GM18870 (cell line): Measurements from ENCODE around the gene POLR2L.

Experiments
- ATAC-seq: cut with Tn5 transposase; IDR thresholded peaks from one replicate; pipeline ENCODE4 v1.9.1; 2021; ENCODE audit warnings: moderate library complexity; ENCODE audit not compliant: unreplicated experiment

Gene POLR2L

GRCh38 chr11:813456-814096 lies 28.8 kb downstream of the POLR2L start:
- no peak for ATAC-seq

DNA sequence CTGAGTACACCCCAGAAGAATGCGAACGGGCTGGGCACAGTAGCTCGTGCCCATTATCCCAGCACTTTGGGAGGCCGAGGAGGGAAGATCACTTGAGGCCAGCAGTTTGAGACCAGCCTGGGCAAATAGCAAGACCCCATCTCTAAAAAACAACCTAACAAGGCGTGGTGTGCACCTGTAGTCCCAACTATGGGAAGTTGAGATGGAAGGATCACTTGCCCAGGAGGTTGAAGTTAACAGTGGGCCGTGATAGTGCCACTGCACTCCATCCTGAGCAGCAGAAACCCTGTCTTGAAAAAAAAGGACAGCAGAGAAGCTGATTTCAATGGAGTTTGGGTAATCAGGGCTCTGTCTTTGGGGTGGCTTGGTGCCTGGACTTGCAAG lies 29.3 kb downstream of the POLR2L start:
- ATAC-seq = no peak

DNA sequence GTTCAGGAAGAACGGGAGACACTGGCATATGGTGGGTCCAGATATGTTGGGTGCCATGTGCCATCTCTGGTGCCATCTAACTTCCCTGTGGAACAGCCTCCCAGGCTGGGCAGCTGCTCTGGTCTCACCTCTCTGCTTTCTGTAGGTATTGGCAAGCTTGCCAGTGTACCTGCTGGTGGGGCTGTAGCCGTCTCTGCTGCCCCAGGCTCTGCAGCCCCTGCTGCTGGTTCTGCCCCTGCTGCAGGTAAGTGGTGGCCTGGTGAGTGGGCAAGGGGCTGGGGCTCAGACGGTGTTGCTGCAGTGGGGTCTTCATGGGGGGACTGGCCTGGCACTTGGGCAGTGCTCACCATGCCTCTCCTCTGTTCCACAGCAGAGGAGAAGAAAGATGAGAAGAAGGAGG lies 29.9 kb downstream of the POLR2L start:
- no peak for ATAC-seq

GRCh38 chr11:811446-812245 lies 30.7 kb downstream of the POLR2L start:
- no peak for ATAC-seq

DNA sequence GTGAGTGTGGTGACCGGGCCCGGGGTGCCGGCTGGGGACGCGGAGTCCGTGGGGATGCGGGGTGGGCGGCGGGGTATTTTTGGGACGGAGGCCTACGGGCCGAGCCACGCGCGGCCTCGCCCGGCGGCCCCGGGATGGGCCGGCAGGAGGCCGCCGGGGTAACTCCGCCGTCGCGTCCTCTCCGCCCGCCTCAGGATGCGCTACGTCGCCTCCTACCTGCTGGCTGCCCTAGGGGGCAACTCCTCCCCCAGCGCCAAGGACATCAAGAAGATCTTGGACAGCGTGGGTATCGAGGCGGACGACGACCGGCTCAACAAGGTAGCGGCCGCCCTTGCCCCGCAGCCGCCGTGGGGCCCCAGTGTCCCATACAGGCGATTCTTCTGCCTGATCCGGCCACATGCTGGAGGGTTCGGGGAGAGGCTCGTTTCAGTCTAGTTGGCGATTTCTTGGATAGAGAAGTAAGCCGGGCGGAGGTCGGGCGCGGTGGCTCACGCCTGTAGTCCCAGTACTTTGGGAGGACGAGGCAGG lies 32.2 kb downstream of the POLR2L start:
- ATAC-seq = peak; percentile 7

- peak; percentile 57 for ATAC-seq
These were observed 32.9 kb downstream of the POLR2L start, which contains the start of gene RPLP2 for GRCh38 chr11:809287-810039. RPLP2 (plus strand) TSS chr11:809967; CDS start chr11:810235, 268 bp downstream.

GRCh38 chr11:808427-809286 lies 33.7 kb downstream of the POLR2L start:
- ATAC-seq = no peak

- no peak for ATAC-seq
These were observed 37.7 kb downstream of the POLR2L start for GRCh38 chr11:804599-804964.

- no peak for ATAC-seq
These were observed 38.3 kb downstream of the POLR2L start for GRCh38 chr11:803770-804598.

GRCh38 chr11:803467-803742 lies 38.9 kb downstream of the POLR2L start:
- no peak for ATAC-seq

DNA sequence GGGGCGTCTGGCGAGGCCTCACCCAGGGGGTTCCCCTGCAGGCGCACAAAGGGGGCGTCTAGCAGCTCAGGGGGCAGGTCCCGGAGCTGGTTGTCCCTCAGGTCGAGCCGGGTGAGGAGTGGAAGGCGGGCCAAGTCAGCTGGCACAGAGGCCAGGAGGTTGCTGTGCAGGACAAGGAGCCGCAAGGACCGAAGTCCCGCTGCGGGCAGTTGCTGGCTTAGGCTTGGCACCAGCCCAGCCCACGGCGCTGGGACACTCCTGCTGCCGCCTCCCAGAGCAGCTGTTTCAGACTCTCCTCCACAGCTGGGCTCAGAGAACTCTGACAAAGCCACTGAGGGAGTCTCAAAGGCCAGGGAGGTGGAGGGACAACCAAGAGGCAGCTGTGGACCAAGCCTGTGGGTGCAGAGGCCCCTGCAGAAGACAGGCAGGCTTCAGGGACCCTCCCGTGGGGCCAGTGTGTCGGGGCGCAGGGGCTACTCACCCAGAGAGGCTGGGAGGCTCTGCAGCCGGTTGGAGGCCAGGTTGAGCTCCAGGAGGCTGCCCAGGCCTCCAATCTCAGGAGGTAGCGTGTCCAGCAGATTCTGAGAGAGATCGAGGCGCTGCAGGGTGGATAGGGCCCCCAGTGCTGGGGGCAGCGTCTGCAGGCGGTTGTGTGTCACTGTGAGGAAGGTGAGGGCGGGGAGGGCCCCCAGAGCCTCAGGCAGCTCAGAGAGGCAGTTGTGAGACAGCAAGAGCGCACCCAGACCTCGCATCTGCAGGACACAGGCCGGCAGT lies 39.4 kb downstream of the POLR2L start:
- ATAC-seq = no peak

GRCh38 chr11:802018-802617 lies 40.2 kb downstream of the POLR2L start:
- no peak for ATAC-seq

- ATAC-seq = no peak
These were observed 41.1 kb downstream of the POLR2L start for GRCh38 chr11:801097-801780.

GRCh38 chr11:800473-800872 lies 41.9 kb downstream of the POLR2L start:
- ATAC-seq = no peak

DNA sequence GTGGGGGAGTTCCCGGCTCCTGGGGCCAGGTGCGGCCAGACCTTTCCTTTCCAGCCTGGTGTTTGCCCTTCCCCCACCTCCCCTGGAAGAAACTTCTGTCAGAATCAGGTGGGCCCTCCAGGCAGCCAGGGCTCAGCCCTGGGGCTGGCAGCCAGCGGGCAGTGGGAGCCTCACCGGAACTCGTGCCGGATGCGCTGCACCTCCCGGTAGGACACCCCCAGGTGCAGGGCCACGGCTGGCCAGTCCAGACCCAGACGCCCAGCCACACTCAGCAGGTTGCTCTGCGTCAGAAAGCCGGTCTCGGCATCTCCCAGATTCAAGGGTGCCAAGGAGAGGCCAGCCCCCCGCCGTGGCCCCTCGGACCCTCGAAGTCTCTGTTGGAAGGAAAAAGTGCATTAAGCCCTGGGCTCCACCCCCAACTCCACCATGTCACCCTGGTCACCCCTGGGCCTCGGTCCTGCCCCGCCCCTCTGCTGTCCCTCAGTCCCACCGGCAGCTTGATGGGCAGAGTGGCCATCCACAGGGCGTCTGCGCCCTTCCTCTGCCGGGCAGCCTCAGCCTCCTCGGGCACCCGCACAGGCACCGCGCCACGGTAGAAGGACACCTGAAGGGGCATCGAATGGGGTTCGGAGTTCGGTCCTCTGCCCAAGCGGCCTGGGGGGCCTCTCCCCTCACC lies 42.5 kb downstream of the POLR2L start:
- ATAC-seq = no peak

GRCh38 chr11:798093-798713 lies 44.1 kb downstream of the POLR2L start, which contains the start of gene SLC25A22:
SLC25A22 (minus strand) TSS chr11:798281; CDS start chr11:795006, 3,275 bp downstream.
- ATAC-seq = no peak
